ENCODE results near the gene BRIP1.

The BRIP1 gene

GRCh38 chr17:61631800-61632199, 231.5 kb downstream of the BRIP1 start:
- DNase-seq (ENCODE audit: low read depth), result no peak

All from T-helper 22 cell (primary cell).